Dermis lymphatic vessel endothelial cell (primary cell): ENCODE results near the gene PLA2G4E. TPM values are rescaled to one million over a fixed set of nuclear protein-coding genes. Genes with fewer than 3 reads are reported as not detected.

Experiments used
- total RNA-seq: library from RNA; depleted of rRNA; stranded (reverse); fragments of >200 nt; gene quantifications from 2 replicates; pipeline ENCODE4 v1.2.1, GENCODE V29; 2014

Gene PLA2G4E
- total RNA-seq: not detected in 2 replicates

DNA sequence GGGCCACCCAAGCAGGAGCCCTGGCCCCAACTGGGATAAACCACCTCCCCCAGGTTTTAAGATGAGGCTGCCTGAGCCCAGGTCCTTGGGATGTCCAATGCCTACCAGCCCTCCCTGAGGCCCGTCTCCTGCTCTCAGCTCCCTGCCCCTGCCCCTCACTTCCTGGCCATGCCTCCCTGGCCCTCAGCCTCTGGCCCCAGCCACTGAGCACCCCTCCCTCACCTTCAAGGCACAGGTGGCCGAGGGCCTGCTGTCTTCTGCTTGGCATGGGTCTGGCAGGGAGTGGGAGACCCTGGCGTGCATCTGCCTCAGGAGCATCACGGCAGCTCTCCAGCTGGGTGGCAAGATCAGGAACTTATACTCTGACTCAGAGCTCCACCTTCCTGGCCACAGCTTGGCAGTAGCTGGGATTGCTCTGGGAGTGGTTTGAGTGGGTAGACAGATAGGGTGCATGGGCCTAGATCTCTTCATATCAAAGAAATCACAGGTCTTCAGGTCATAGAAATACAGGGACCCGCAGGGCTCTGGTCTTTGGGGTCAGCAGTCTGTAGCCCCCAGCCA lies at the start of gene PLA2G4E:
Gene PLA2G4E (minus strand): TSS at position 330 of the 561 bp plus-strand sequence. CDS start 12 bp downstream, at position 318.

GRCh38 chr15:41972253-41973242 lies 48.3 kb downstream of the PLA2G4E start, which contains the start of gene EHD4:
EHD4 (minus strand) TSS chr15:41972557; CDS start chr15:41972494, 63 bp downstream.

Other genes with a start within 250 kb of the PLA2G4E start
- gene MAPKBP1, start 246.6 kb downstream of the PLA2G4E start, total RNA-seq: 6.3 and 9.2 TPM in 2 replicates
- gene JMJD7, start 192.9 kb downstream of the PLA2G4E start, total RNA-seq: 3.1 and 3.3 TPM in 2 replicates
- gene PLA2G4B, start 182.2 kb downstream of the PLA2G4E start, total RNA-seq: 0.33 and 1.8 TPM in 2 replicates
- 0.76 and 1.0 TPM in 2 replicates for gene SPTBN5, start 127.0 kb downstream of the PLA2G4E start, total RNA-seq
- 31.1 and 33.7 TPM in 2 replicates for gene EHD4, start 48.5 kb downstream of the PLA2G4E start, total RNA-seq
- gene PLA2G4D, start 73.5 kb upstream of the PLA2G4E start, total RNA-seq: not detected in 2 replicates
- gene PLA2G4F, start 135.6 kb upstream of the PLA2G4E start, total RNA-seq: not detected in 2 replicates
- gene VPS39, start 187.3 kb upstream of the PLA2G4E start, total RNA-seq: 30.8 and 40.0 TPM in 2 replicates